ENCODE results near the gene P2RY8. TPM values are rescaled to one million over a fixed set of nuclear protein-coding genes. Genes with fewer than 3 reads are reported as not detected.

P2RY8 gene
- total and polyA plus RNA-seq, 4 donors, result 0.51 to 8.3 (median 4.4) TPM

GRCh38 chrX:1464041-1464970 is 72.7 kb downstream of the P2RY8 start:
- Histone ChIP-seq H3K9me3 (ENCODE audit: control insufficient read depth in 4 of 4, insufficient read depth in 3 of 4, low read length in 3 of 4) (no peaks in the 10 kb centered on the region), H3K36me3 (ENCODE audit: control insufficient read depth in 4 of 4, insufficient read depth in 4 of 4, low read length in 4 of 4) (no peaks in the 10 kb centered on the region), H3K4me3 (no peak overlapping the region), H3K27me3 (ENCODE audit: control insufficient read depth in 3 of 3, insufficient read depth in 3 of 3, low read length in 2 of 3) (peaks cover 0 to 34% (median 9%) of the 10 kb centered on the region in 3 donors), H3K9ac (ENCODE audit: insufficient read depth in 1 of 2, low read length in 2 of 2) (no peak overlapping the region), H3K27ac (ENCODE audit: low read depth in 1 of 2, low read length in 1 of 2) (no peak overlapping the region), H3K4me1 (ENCODE audit: control insufficient read depth in 5 of 5, insufficient read depth in 5 of 5, low read length in 5 of 5) (peaks cover 0 to 2% (median 0%) of the 10 kb centered on the region in 5 donors)
- no peak for DNase-seq
- ATAC-seq (ENCODE audit: insufficient read depth, low FRiP score), result no peak
- TF ChIP-seq CTCF (IDR thresholded peaks at IDR 0.05; ENCODE audit: control extremely low read depth, extremely low read depth), result no peak
- 73 to 77% methylated on average over 24 of the region's 24 CpGs for WGBS, 2 donors

GRCh38 chrX:1463581-1463980 is 73.4 kb downstream of the P2RY8 start:
- no peaks in the 10 kb centered on the region for H3K9me3 ChIP-seq (ENCODE audit: control insufficient read depth in 4 of 4, insufficient read depth in 3 of 4, low read length in 3 of 4)
- DNase-seq (no peak), ATAC-seq (ENCODE audit: insufficient read depth, low FRiP score) (no peak)
- 75 to 88% methylated on average over 5 of the region's 5 CpGs for WGBS, 2 donors
- TF ChIP-seq CTCF (IDR thresholded peaks at IDR 0.05; ENCODE audit: control extremely low read depth, extremely low read depth), result no peak
- H3K4me1 ChIP-seq (ENCODE audit: control insufficient read depth in 5 of 5, insufficient read depth in 5 of 5, low read length in 5 of 5), result no peaks in the 10 kb centered on the region
- peaks cover 0 to 34% (median 9%) of the 10 kb centered on the region in 3 donors for H3K27me3 ChIP-seq (ENCODE audit: control insufficient read depth in 3 of 3, insufficient read depth in 3 of 3, low read length in 2 of 3)
- H3K27ac ChIP-seq (ENCODE audit: low read depth in 1 of 2, low read length in 1 of 2), result no peak overlapping the region
- H3K9ac ChIP-seq (ENCODE audit: insufficient read depth in 1 of 2, low read length in 2 of 2), result no peak overlapping the region
- H3K4me3 ChIP-seq, result no peak overlapping the region
- no peaks in the 10 kb centered on the region for H3K36me3 ChIP-seq (ENCODE audit: control insufficient read depth in 4 of 4, insufficient read depth in 4 of 4, low read length in 4 of 4)

- Histone ChIP-seq H3K36me3 (ENCODE audit: control insufficient read depth in 4 of 4, insufficient read depth in 4 of 4, low read length in 4 of 4) (no peaks in the 10 kb centered on the region), H3K27ac (ENCODE audit: low read depth in 1 of 2, low read length in 1 of 2) (peak overlapping the region in 1 of 2 donors; percentile 62), H3K4me1 (ENCODE audit: control insufficient read depth in 5 of 5, insufficient read depth in 5 of 5, low read length in 5 of 5) (no peaks in the 10 kb centered on the region), H3K9me3 (ENCODE audit: control insufficient read depth in 4 of 4, insufficient read depth in 3 of 4, low read length in 3 of 4) (no peaks in the 10 kb centered on the region), H3K27me3 (ENCODE audit: control insufficient read depth in 3 of 3, insufficient read depth in 3 of 3, low read length in 2 of 3) (peaks cover 0 to 29% (median 6%) of the 10 kb centered on the region in 3 donors), H3K9ac (ENCODE audit: insufficient read depth in 1 of 2, low read length in 2 of 2) (no peak overlapping the region), H3K4me3 (no peak overlapping the region)
- no peak for TF ChIP-seq CTCF (IDR thresholded peaks at IDR 0.05; ENCODE audit: control extremely low read depth, extremely low read depth)
- peak; percentile 56 for ATAC-seq (ENCODE audit: insufficient read depth, low FRiP score)
- WGBS, 2 donors, result 41 to 44% methylated on average over 19 of the region's 19 CpGs
- no peak for DNase-seq
These were observed 74.3 kb downstream of the P2RY8 start for GRCh38 chrX:1462596-1463251.
